Cardiac septum (tissue), 1 donor: ENCODE data around the gene GRM7. TPM values are rescaled to one million over a fixed set of nuclear protein-coding genes. Genes with fewer than 3 reads are reported as not detected.

Experiments used
- DNase-seq: peaks from one replicate; pipeline ENCODE4 v3.0.0-alpha.2; 2020; ENCODE audit warnings: low spot score
- intact Hi-C: fragments of 100-400 bp; cut with DNase I; formaldehyde crosslinking; loops from one replicate; pipeline ENCODE4 v1.14.0; 2022
- total RNA-seq: library from RNA; stranded (reverse); fragmentation: NEBNext Ultra II Directional; extraction: Animal tissue kit (Norgen Biotek cat#: 25700); gene quantifications from one replicate; pipeline ENCODE4 v1.2.1, GENCODE V29; 2021
- donor health status: DM: no; HTN: no; CAD: no.

Gene GRM7
- total RNA-seq, 1 donor from 2014 or later, result not detected

DNA sequence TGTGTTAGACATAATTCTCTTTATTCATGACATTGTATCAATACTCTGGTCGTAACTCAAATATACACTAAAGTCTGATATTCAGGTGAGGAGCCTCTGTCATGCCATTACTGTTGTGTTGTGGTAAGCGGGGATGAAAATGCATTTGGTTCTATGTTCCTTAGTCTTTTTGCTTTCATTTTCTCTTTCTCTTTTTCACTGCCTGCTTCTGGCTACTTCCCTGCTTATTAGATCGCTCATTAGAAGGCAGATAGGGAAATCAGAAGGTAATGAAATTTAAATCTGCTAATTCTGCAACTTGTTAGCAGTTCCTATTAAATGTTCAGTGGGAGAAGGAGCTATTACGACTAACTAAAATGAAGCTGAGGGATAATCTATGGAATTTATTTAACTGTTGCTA lies 345.0 kb downstream of the GRM7 start:
- no peak for DNase-seq
- intact Hi-C loops, result no loop called here

DNA sequence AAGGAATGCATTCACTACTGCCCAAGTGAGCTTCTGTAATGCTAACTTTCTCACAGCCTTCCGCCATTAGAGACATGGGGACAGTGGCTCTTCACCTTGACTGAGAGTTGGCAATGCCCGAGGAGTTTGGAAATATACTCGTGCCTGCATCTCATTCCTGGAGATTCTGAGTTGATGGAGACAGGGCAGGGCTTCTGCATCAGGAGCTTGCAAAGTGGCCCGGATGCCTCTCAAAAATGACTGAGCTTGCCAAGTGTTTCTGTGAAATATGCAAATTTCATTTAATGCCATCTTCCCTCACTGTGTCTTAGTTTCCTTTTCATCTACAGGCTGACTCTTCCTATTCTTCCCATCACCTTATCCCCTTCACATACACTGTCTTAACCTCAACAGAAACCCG lies 346.2 kb downstream of the GRM7 start:
- intact Hi-C loops, result no loop called here
- no peak for DNase-seq

DNA sequence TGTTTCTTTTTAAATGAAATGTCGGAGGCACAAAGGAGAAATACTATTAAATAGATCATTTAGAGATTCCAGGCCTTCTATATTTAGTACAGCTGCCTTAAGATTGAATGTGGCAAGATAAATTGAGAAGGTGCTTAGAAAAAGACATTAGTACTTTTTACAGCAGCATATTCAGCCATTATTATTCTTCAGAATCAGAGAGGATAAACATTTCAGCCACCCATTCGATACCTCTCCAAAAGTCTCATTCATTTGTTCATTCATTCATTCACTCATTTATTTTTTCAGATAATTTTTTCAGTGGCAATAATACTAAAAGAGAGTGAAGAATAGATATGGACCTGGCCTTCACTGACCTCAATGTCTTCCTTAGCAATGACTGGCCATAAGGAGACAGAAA lies 347.0 kb downstream of the GRM7 start:
- no peak for DNase-seq
- intact Hi-C loops, result no loop called here

DNA sequence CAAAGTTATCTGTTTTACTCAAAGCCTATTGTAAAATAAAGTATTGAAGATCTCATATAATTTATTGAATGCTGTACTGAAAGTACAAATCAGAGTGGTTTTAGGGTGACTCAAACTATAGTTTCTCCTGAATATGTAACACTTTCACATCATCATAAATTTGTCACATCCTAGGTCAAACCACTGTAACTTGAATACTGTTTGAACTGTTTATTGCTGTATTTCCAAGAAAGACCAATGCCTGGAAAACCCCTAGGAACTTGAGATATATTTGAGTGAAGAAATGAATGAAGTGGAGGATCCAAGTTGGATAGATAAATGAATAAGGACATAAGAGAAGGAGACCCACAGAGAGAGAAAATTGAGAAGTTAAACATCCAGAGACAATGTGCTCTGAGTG lies 348.2 kb downstream of the GRM7 start:
- intact Hi-C loops, result no loop called here
- no peak for DNase-seq

GRCh38 chr3:7211740-7212139 lies 350.8 kb downstream of the GRM7 start:
- intact Hi-C loops, result no loop called here
- no peak for DNase-seq

DNA sequence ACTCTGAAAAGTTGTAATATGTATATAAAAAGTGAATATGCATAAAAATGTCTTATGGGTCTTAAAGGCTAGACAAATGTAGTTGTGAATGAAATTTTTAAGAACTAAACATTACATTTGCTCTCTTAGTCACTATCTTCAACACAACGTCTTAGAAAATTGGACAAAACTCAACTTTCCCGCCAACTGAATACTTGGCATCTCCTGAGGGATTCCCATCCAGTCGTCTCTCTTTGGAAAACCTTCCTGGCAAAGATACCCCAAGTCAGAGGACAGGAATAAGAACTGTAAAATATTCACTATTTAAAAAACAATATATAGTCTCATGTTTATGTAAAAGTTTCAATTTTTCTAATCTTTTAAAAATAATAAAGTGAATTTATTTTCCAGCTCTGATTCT lies 354.8 kb downstream of the GRM7 start:
- intact Hi-C loops, result no loop called here
- DNase-seq, result no peak

DNA sequence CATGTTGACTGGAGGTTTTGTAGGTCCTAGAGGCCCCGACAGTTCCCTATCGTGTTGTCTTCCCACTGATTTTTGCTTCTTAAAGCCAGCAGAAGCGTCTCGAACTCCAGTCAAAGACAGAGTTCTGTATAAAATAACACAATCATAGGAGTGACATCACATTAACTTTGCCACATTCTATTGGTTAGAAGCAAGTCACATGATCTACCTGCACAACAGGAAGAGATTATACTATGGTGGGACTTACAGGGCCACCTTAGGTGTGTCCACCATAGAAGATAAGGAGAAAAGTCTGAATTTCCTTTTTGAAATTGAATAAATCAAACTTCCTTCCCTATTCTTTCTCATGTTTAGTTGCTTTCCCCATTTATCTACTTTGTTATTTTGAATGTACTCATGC lies 365.5 kb downstream of the GRM7 start:
- intact Hi-C loops, result no loop called here
- no peak for DNase-seq

GRCh38 chr3:7238565-7239295 lies 377.8 kb downstream of the GRM7 start:
- DNase-seq, result no peak
- intact Hi-C loops, result no loop called here

GRCh38 chr3:7241584-7242302 lies 380.8 kb downstream of the GRM7 start:
- intact Hi-C loops, result no loop called here

DNA sequence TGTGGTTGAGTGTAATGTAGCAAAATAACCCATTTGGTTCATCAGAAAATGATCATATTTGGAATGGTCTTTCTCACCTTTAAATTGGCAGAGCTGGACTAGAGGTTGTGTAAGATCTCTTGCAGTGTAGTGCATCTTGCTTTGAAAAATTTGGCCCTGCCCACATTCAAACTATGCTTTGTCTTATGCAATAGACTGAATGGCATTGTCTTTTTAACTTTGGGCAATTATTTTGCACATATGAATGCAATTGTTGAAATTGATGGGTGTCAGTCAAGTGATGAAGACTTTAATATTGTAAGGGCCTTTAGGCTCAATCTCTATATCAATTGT lies 381.4 kb downstream of the GRM7 start:
- DNase-seq, result no peak
- intact Hi-C loops, result no loop called here

More at GRCh38 chr3:7241584-7242302, 380.8 kb downstream of the GRM7 start:
- DNase-seq, result no peak

GRCh38 chr3:7249493-7250076 lies 388.7 kb downstream of the GRM7 start:
- no peak for DNase-seq
- intact Hi-C loops, result no loop called here

GRCh38 chr3:7254251-7254650 lies 393.3 kb downstream of the GRM7 start:
- DNase-seq, result no peak
- intact Hi-C loops, result no loop called here

DNA sequence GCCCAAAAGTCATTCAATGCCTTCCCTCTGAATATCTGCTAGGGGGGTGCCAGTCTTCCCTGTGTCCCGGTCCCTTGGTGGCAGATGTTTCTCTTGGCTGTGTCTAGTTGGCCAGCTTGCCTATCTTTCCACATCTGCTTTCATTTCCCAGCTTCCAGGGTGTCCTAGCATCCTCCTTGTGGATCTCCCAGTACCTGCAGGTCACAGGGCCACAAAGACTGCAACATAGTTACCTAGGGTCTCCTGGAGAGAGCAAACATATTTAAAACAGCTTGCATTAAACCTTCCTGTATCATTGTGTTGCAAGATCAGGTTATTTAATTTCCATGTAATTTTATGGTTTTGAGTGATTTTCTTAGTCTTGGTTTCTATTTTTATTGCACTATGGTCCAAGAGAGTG lies 400.1 kb downstream of the GRM7 start:
- intact Hi-C loops, result no loop called here
- no peak for DNase-seq

- DNase-seq, result no peak
- intact Hi-C loops, result no loop called here
Observed at GRCh38 chr3:7263347-7264195, 402.7 kb downstream of the GRM7 start.

DNA sequence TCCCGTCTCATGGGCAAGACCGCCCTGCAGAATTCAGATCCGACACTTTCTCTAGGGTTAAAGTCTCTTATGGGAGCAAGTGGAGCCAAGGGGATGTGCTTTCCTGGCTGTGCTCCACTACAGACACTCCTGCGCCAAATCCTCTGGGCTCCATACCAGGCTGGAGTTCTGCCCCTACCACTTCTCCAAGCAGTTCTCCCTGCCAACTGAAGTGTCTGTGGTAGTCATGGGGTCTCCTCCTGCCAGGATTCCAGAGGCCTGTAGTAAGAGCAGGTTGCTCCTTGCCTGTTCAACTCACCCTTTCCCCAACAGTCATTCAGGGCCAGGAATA lies 403.2 kb downstream of the GRM7 start:
- no peak for DNase-seq
- intact Hi-C loops, result no loop called here

DNA sequence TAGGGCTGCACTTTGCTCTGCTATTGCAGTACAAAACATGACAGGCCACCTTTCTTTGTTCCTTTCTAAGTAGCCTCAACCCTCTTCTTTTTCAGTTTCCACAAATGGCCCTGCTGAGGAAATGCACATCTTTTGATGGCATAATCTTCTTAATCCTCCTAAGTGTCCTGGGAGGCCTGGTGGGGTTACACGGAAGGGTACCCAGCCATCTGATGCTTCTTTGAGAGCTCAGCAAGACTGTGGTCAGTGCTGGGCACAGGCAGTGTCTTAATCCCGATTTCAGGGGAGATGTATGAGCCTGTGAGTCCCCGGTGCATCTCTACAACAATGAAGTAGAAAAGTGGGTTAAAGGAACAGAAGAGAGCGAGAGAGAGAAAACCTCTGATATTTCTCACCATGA lies 404.8 kb downstream of the GRM7 start:
- DNase-seq, result no peak
- intact Hi-C loops, result no loop called here

DNA sequence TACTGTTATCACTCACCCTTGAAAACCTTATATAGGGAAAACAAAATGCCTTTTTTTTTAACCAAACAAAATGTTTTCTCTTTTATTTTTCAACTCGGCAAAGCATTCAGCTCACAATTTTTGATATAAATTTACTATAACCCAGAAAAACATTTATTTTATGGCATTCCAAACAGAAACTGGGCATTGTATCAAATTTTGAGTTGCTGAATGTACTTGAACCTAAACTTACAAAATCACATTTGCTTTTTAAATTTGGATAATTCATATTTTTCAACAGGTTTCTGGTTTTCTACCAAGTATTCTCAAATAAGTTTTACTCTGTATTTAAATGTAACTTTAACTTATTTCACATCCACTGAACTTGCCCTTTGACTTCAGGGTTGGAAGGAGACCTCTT lies 405.6 kb downstream of the GRM7 start:
- no peak for DNase-seq
- intact Hi-C loops, result no loop called here

GRCh38 chr3:7270731-7271130 lies 409.8 kb downstream of the GRM7 start:
- DNase-seq, result no peak
- intact Hi-C loops, result no loop called here

DNA sequence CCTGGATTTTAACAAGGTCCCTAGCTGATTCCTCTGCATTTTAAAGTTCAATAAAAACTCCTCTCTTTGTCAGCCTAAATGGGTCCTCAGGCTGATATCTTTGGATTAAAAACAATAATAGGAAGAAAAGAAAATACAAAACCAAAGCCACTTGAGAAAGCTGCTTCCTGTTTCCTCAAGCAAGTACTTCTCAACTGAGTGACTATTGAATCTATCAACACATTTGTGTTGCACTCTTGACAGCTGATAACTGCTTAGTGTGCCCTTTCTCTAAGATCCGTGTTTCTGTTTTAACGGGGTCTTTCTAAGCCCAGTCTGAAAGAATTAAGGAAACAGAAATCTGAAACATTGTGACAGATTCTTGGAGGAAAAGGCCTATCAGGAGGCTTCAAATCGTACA lies 410.7 kb downstream of the GRM7 start:
- no peak for DNase-seq
- intact Hi-C loops, result no loop called here

- DNase-seq, result no peak
- intact Hi-C loops, result no loop called here
Observed at GRCh38 chr3:7272203-7272602, 411.3 kb downstream of the GRM7 start.
